Keratinocyte (primary cell): ENCODE results near the gene KIAA0825.

Experiments used
- EZH2 ChIP-seq: IDR thresholded peaks from one replicate; pipeline ENCODE4 v1.6.1; 2012; ENCODE audit warnings: inconsistent platforms, mild to moderate bottlenecking, low read length, moderate library complexity
- TF ChIP-seq, protein P1 (sequence below), 3 experiments: IDR thresholded peaks in 1 of 3; conservative IDR thresholded peaks in 1 of 3; optimal IDR thresholded peaks in 1 of 3; 2 replicates in 2 of 3; 3 replicates in 1 of 3; pipeline versions ENCODE3 to v1.5.1; 2011; ENCODE audit warnings: low read length in 3 of 3, mild to moderate bottlenecking in 3 of 3, moderate library complexity in 2 of 3, control low read depth in 1 of 3, inconsistent platforms in 1 of 3; ENCODE audit not compliant: insufficient read depth in 2 of 3; ENCODE audit errors: extremely low read depth in 1 of 3

DNA sequence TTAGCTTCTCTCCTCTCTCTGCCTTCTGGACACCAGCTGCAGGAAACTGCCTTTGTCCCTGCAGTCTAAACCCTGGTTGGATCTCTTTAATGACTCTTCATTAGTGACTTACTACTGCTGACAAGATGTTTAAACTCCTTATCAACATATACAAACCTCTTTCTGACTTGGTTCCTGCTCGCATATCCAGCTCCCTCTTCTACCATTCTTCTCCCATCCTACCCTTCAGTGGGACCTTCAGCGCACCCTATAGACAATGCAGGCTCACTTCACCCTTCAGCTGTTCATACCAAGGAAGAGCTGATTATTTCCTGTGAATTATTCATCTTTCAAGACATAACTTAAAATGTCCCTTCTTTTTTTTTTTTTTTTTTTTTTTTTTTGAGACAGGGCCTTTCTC lies 436.5 kb downstream of the KIAA0825 start:
- TF ChIP-seq, protein P1, sequence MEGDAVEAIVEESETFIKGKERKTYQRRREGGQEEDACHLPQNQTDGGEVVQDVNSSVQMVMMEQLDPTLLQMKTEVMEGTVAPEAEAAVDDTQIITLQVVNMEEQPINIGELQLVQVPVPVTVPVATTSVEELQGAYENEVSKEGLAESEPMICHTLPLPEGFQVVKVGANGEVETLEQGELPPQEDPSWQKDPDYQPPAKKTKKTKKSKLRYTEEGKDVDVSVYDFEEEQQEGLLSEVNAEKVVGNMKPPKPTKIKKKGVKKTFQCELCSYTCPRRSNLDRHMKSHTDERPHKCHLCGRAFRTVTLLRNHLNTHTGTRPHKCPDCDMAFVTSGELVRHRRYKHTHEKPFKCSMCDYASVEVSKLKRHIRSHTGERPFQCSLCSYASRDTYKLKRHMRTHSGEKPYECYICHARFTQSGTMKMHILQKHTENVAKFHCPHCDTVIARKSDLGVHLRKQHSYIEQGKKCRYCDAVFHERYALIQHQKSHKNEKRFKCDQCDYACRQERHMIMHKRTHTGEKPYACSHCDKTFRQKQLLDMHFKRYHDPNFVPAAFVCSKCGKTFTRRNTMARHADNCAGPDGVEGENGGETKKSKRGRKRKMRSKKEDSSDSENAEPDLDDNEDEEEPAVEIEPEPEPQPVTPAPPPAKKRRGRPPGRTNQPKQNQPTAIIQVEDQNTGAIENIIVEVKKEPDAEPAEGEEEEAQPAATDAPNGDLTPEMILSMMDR (optimal IDR thresholded peaks at IDR 0.05 in 1 of 3, IDR thresholded peaks at IDR 0.05 in 1 of 3, conservative IDR thresholded peaks at IDR 0.05 in 1 of 3; ENCODE audit: extremely low read depth in 1 of 3, insufficient read depth in 2 of 3, low read length in 3 of 3) = peak in 1 of 3 experiments; percentile 43
- no peak for TF ChIP-seq EZH2
